K562 (cell line): ENCODE data around the gene PCBP4.

Experiments used
- CTCF ChIP-seq, 3 experiments: IDR thresholded peaks in 2 of 3; conservative IDR thresholded peaks in 1 of 3; 2 replicates each; pipeline ENCODE4 v1.5.1; 2011 to 2012; ENCODE audit warnings: low read length in 3 of 3, mild to moderate bottlenecking in 3 of 3, control low read depth in 2 of 3, improper control_type of control experiment in 1 of 3, inconsistent platforms in 1 of 3, low read depth in 1 of 3, mixed read lengths in 1 of 3, moderate library complexity in 1 of 3; ENCODE audit not compliant: insufficient read depth in 2 of 3
- NR2C1 ChIP-seq, 2 experiments: fragments of 450-650 bp; IDR thresholded peaks; 2 replicates each; pipeline ENCODE4 v1.6.1; 2017; ENCODE audit warnings: mild to moderate bottlenecking in 2 of 2, antibody characterized with exemption in 1 of 2, inconsistent platforms in 1 of 2, missing compliant biosample characterization in 1 of 2, missing genetic modification characterization in 1 of 2
- RB1 ChIP-seq: fragments of 450-650 bp; IDR thresholded peaks from 2 replicates; pipeline ENCODE4 v1.6.1; 2017; ENCODE audit warnings: low read depth, mild to moderate bottlenecking
- SMC3 ChIP-seq: conservative IDR thresholded peaks from 2 replicates; pipeline ENCODE4 v1.6.1; 2011; ENCODE audit warnings: low read depth, low read length, improper control_type of control experiment; ENCODE audit not compliant: insufficient read depth
- YY1 ChIP-seq, 3 experiments: IDR thresholded peaks; 2 replicates each; pipeline ENCODE4 v1.6.1; 2011; ENCODE audit warnings: low read length in 2 of 3, mild to moderate bottlenecking in 2 of 3, moderate library complexity in 2 of 3, borderline replicate concordance in 1 of 3, control low read depth in 1 of 3, low read depth in 1 of 3; ENCODE audit not compliant: insufficient read depth in 3 of 3, insufficient replicate concordance in 2 of 3, control insufficient read depth in 1 of 3, insufficient read length in 1 of 3; ENCODE audit errors: extremely low read depth in 1 of 3
- ZNF232 ChIP-seq: sonication (generic); formaldehyde crosslinking; IDR thresholded peaks from 2 replicates; pipeline ENCODE4 v1.8.0; 2022; ENCODE audit warnings: mild to moderate bottlenecking, missing genetic modification reagents
- ZNF431 ChIP-seq: sonication (generic); formaldehyde crosslinking; IDR thresholded peaks from 2 replicates; pipeline ENCODE4 v1.8.0; 2022; ENCODE audit warnings: mild to moderate bottlenecking, missing genetic modification reagents

- no peak for TF ChIP-seq CTCF (IDR thresholded peaks at IDR 0.05 in 2 of 3, conservative IDR thresholded peaks at IDR 0.05 in 1 of 3; ENCODE audit: insufficient read depth in 2 of 3, low read depth in 1 of 3, low read length in 3 of 3)
- TF ChIP-seq YY1 (IDR thresholded peaks at IDR 0.05; ENCODE audit: borderline replicate concordance in 1 of 3, control insufficient read depth in 1 of 3, extremely low read depth in 1 of 3, insufficient read depth in 3 of 3, insufficient read length in 1 of 3, insufficient replicate concordance in 2 of 3, low read depth in 1 of 3, low read length in 2 of 3) = no peak
- TF ChIP-seq SMC3 = no peak
- no peak for TF ChIP-seq NR2C1 (IDR thresholded peaks at IDR 0.05)
- no peak for TF ChIP-seq NR2C1 (tag; IDR thresholded peaks at IDR 0.05)
- TF ChIP-seq ZNF431 = no peak
- TF ChIP-seq RB1 = no peak
- no peak for TF ChIP-seq ZNF232
Observed at GRCh38 chr3:52012699-52013098, 45.4 kb upstream of the PCBP4 start.
